H1 (cell line): ENCODE data around the gene EHHADH. TPM values are rescaled to one million over a fixed set of nuclear protein-coding genes. Genes with fewer than 3 reads are reported as not detected.

Experiments
- CHD2 ChIP-seq: IDR thresholded peaks from 2 replicates; pipeline ENCODE4 v1.6.1; 2012; ENCODE audit warnings: low read length, improper control_type of control experiment
- SUZ12 ChIP-seq: fragments of 200-600 bp; sonication (generic); IDR thresholded peaks from 2 replicates; pipeline ENCODE4 v1.6.1; 2012; ENCODE audit warnings: mild to moderate bottlenecking, inconsistent platforms, low read length, moderate library complexity, mixed read lengths
- polyA plus RNA-seq, 7 experiments: library from polyadenylated mRNA; depleted of rRNA in 3 of 7; stranded (reverse) in 5 of 7; unstranded in 2 of 7; fragments of >200 nt in 5 of 7; fragments of 200-250 nt in 2 of 7; gene quantifications; 1 replicate in 5 of 7; 2 replicates in 1 of 7; 4 replicates in 1 of 7; pipeline versions ENCODE4 v1.2.1 to v1.2.3, GENCODE V29; 2011 to 2013; ENCODE audit warnings: missing spikeins in 2 of 7, mixed read lengths in 2 of 7
- total RNA-seq: library from RNA; stranded (reverse); fragmentation: NEBNext Ultra II Directional; extraction: Animal tissue kit (Norgen Biotek cat#: 25700); gene quantifications from 2 replicates; pipeline ENCODE4 v1.2.1, GENCODE V29; 2021
- TF ChIP-seq, protein P1 (sequence below): fragments of 300-600 bp; sonication (generic); IDR thresholded peaks from 2 replicates; pipeline ENCODE4 v1.7.1; 2012; ENCODE audit warnings: low read length, moderate library complexity, mild to moderate bottlenecking, inconsistent platforms; ENCODE audit not compliant: insufficient replicate concordance

EHHADH gene
- total and polyA plus RNA-seq, 2 of the 8 experiments (the other 6 are each of a cell fraction or from before 2014, with no cell fraction given): 1.4 to 3.5 TPM

- TF ChIP-seq, protein P1, sequence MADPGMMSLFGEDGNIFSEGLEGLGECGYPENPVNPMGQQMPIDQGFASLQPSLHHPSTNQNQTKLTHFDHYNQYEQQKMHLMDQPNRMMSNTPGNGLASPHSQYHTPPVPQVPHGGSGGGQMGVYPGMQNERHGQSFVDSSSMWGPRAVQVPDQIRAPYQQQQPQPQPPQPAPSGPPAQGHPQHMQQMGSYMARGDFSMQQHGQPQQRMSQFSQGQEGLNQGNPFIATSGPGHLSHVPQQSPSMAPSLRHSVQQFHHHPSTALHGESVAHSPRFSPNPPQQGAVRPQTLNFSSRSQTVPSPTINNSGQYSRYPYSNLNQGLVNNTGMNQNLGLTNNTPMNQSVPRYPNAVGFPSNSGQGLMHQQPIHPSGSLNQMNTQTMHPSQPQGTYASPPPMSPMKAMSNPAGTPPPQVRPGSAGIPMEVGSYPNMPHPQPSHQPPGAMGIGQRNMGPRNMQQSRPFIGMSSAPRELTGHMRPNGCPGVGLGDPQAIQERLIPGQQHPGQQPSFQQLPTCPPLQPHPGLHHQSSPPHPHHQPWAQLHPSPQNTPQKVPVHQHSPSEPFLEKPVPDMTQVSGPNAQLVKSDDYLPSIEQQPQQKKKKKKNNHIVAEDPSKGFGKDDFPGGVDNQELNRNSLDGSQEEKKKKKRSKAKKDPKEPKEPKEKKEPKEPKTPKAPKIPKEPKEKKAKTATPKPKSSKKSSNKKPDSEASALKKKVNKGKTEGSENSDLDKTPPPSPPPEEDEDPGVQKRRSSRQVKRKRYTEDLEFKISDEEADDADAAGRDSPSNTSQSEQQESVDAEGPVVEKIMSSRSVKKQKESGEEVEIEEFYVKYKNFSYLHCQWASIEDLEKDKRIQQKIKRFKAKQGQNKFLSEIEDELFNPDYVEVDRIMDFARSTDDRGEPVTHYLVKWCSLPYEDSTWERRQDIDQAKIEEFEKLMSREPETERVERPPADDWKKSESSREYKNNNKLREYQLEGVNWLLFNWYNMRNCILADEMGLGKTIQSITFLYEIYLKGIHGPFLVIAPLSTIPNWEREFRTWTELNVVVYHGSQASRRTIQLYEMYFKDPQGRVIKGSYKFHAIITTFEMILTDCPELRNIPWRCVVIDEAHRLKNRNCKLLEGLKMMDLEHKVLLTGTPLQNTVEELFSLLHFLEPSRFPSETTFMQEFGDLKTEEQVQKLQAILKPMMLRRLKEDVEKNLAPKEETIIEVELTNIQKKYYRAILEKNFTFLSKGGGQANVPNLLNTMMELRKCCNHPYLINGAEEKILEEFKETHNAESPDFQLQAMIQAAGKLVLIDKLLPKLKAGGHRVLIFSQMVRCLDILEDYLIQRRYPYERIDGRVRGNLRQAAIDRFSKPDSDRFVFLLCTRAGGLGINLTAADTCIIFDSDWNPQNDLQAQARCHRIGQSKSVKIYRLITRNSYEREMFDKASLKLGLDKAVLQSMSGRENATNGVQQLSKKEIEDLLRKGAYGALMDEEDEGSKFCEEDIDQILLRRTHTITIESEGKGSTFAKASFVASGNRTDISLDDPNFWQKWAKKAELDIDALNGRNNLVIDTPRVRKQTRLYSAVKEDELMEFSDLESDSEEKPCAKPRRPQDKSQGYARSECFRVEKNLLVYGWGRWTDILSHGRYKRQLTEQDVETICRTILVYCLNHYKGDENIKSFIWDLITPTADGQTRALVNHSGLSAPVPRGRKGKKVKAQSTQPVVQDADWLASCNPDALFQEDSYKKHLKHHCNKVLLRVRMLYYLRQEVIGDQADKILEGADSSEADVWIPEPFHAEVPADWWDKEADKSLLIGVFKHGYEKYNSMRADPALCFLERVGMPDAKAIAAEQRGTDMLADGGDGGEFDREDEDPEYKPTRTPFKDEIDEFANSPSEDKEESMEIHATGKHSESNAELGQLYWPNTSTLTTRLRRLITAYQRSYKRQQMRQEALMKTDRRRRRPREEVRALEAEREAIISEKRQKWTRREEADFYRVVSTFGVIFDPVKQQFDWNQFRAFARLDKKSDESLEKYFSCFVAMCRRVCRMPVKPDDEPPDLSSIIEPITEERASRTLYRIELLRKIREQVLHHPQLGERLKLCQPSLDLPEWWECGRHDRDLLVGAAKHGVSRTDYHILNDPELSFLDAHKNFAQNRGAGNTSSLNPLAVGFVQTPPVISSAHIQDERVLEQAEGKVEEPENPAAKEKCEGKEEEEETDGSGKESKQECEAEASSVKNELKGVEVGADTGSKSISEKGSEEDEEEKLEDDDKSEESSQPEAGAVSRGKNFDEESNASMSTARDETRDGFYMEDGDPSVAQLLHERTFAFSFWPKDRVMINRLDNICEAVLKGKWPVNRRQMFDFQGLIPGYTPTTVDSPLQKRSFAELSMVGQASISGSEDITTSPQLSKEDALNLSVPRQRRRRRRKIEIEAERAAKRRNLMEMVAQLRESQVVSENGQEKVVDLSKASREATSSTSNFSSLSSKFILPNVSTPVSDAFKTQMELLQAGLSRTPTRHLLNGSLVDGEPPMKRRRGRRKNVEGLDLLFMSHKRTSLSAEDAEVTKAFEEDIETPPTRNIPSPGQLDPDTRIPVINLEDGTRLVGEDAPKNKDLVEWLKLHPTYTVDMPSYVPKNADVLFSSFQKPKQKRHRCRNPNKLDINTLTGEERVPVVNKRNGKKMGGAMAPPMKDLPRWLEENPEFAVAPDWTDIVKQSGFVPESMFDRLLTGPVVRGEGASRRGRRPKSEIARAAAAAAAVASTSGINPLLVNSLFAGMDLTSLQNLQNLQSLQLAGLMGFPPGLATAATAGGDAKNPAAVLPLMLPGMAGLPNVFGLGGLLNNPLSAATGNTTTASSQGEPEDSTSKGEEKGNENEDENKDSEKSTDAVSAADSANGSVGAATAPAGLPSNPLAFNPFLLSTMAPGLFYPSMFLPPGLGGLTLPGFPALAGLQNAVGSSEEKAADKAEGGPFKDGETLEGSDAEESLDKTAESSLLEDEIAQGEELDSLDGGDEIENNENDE: no peak
- TF ChIP-seq SUZ12 (no peak), CHD2 (no peak)
Measured at GRCh38 chr3:185212559-185212958, 41.3 kb downstream of the EHHADH start (continued).
